Endothelial cell of umbilical vein (primary cell): ENCODE results near the gene DOCK1.

Experiments used
- MYC ChIP-seq: IDR thresholded peaks from one replicate; pipeline ENCODE4 v1.6.1; 2011; ENCODE audit warnings: mild to moderate bottlenecking, low read depth, low read length
- POLR2A ChIP-seq: IDR thresholded peaks from 2 replicates; pipeline ENCODE4 v1.6.1; 2012; ENCODE audit warnings: low read depth, mild to moderate bottlenecking, control low read depth, low read length
- TF ChIP-seq, protein P1 (sequence below), 2 donors: IDR thresholded peaks; 1 replicate in 1 of 2; 2 replicates in 1 of 2; pipeline ENCODE4 v1.5.1; 2011; ENCODE audit warnings: low read length in 2 of 2, mild to moderate bottlenecking in 2 of 2, moderate library complexity in 2 of 2, control low read depth in 1 of 2, inconsistent platforms in 1 of 2, low read depth in 1 of 2; ENCODE audit not compliant: insufficient read depth in 1 of 2; ENCODE audit errors: extremely low read depth in 1 of 2

DNA sequence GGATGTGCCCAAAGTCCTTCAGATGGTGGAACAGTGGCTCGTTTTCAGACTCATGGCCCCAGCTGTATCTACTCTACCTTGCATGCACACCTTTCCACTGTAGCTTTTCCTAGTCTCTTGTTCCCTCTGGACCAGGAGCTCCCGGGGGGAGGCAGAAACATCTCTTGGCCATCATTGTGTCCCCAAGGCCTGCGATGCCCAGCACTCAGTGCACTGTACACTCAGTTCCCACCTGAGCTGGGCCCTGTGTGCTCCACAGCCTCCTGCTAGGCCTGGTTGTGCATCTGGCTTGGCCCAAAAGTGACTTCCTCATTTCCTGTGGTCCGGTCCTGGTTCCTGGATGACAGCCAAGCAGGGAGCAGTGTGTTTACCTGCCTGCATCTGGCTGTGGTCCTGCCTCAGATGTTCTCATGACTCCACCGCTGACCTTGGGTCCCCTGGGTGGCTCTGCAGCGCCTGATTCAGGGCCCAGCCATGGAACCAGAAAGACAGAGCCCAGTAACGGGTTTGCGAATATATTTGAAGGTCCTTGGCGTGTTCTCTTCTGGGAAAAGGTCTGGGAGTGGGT, 9.9 kb upstream of the DOCK1 start:
- TF ChIP-seq POLR2A (no peak), MYC (no peak)
- TF ChIP-seq, protein P1, sequence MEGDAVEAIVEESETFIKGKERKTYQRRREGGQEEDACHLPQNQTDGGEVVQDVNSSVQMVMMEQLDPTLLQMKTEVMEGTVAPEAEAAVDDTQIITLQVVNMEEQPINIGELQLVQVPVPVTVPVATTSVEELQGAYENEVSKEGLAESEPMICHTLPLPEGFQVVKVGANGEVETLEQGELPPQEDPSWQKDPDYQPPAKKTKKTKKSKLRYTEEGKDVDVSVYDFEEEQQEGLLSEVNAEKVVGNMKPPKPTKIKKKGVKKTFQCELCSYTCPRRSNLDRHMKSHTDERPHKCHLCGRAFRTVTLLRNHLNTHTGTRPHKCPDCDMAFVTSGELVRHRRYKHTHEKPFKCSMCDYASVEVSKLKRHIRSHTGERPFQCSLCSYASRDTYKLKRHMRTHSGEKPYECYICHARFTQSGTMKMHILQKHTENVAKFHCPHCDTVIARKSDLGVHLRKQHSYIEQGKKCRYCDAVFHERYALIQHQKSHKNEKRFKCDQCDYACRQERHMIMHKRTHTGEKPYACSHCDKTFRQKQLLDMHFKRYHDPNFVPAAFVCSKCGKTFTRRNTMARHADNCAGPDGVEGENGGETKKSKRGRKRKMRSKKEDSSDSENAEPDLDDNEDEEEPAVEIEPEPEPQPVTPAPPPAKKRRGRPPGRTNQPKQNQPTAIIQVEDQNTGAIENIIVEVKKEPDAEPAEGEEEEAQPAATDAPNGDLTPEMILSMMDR (IDR thresholded peaks at IDR 0.05; ENCODE audit: extremely low read depth in 1 of 2, insufficient read depth in 1 of 2, low read depth in 1 of 2, low read length in 2 of 2), result no peak
